ENCODE measurements around the gene CARMIL3.

CARMIL3 gene

DNA sequence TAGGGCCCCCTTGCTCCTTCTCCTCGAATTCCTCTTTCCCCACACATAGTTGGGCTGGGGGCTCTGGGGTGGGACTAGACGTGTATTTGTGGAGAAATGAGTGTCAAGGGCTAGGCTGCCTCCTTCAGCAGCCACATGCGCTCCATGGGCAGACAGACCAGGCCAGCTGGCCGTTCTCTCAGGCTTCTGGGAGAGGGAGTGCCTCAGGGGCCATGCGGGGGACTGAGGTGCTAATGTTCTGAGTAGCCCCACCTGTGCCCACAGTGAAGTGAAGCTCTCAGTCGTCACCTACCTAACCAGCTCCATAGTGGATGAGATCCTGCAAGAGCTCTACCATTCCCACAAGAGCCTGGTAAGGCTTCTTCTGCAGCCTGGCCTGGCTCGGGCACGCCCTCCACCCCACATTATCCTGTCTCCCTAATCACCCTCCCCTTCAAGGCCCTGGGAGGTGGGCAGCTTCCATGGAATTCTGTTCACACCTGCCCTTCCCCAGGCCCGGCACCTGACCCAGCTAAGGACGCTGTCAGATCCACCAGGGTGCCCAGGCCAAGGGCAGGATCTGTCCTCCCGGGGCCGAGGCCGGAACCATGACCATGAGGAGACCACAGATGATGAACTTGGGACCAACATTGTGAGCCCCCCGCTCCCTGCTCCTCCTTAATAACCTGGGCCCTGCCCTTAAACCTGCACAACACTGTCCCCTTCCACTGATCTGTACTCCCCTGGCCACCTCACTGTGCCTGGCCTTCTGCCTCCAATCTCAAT is 10.6 kb downstream of the CARMIL3 start:
- DNase-seq: no peak

- no peak for DNase-seq
Observed at GRCh38 chr14:24063263-24063836, 11.5 kb downstream of the CARMIL3 start.

DNA sequence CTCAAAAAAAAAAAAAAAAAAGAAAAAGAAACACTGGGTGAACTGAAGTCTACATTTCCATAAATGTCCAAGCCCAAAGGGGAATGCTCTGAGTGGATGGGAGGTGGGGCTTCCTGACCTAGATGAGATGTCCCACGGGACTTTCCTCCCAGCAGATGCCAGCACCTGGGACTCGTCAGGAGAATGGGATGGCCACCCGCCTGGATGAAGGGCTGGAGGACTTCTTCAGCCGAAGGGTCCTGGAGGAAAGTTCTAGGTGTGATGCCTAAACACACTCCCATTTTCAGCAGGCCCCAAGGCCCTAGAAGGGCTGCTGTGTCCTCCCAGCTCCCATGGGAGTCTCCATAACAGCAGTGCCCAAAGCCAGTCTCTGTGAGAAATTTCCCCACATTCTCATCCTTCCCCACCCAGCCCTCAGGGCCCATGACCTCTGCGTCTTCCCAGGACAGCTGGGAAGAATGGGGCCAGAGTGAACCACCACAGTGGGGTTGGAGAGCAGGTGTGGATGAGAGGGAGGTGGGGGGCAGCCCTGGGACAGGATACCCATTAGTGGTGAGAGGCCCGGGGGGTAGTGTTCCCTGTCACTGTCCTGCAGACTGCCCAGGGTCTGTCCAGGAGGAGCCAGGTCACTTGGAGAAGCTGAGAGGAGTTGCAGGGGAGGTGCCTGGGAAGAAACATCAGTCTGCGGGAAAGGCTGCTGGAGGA is 12.4 kb downstream of the CARMIL3 start:
- DNase-seq: no peak

DNA sequence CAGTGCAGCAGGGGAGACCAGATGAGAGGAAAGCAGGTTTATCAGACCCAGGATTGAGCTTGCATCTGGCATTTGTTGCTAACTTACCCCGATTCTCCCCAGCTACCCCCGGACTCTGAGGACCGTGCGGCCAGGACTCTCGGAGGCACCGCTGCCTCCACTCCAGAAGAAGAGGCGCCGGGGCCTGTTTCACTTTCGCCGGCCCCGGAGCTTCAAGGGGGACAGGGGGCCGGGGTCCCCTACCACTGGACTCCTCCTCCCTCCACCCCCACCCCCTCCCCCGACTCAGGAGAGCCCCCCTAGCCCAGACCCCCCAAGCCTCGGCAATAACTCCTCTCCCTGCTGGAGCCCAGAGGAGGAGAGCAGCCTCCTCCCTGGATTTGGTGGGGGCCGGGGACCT is 13.0 kb downstream of the CARMIL3 start:
- no peak for DNase-seq

DNA sequence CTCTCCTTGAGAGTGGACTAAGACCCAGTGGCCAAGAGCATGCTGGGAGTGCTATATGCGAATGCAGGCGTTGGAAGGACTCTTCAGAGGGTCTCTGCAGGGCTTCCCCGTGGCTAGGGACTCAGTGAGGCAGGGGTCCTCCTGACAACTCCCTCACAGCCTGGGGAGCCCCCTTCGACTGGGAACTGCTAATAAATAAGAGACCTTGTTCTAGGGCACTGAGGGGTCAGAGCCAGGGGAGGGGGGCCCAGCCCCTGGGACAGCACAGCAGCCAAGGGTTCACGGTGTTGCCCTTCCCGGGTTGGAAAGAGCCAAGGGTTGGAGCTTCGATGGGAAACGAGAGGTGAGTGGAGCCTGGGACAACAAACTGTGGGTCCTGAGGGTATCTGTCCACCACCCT is 13.6 kb downstream of the CARMIL3 start:
- no peak for DNase-seq

- no peak for DNase-seq
Observed at GRCh38 chr14:24066496-24067132, 14.8 kb downstream of the CARMIL3 start.

DNA sequence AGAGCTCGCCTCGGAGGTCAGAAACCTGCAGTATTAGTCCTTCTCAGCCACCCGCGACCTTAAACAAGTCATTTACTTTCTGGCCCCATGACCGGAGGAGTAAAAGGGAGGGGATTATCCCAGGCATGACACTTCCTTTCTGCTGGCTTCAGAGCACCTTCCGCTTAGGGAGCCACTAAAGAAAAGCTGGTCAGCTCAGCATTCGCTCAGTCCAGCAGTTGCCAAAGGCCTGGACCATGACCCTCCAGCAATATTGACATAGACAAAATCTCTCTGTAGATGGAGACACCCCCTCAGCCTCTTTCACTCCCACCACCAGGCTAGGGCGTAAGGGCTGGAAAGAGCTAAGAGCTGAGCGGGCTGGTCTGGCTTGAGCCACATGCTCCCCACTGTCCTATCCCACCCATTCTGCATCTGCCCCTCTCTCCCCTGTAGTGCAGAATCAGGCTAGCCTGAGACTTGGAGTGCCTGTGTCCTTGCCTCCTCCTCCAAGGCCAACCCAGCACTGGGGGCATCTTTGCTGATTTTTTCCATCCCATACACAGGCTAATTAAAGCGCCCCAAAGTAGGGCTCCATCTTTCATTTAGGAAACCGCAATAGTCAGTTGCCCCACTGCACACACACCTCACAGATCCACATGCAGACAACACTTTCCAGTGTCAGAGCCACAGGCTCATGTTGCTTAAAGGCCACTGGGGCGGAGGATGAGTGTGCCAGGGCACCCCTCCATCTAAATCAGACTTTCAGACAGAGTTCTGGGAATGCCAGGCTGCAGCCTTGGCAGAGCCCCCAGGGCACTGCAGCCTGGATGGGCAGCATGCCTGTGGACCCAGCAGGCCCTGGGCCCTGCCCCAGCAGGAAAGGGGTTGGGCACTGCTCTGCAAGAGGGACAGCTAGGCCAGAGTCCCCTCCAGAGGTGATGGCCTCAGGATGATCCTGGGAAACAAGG is 15.6 kb downstream of the CARMIL3 start:
- DNase-seq: peak in 24 of 56 donors; percentile 11 to 66 (median 33)

- DNase-seq: no peak
Observed at GRCh38 chr14:24068711-24069410, 17.1 kb downstream of the CARMIL3 start.

- DNase-seq: no peak
Observed at GRCh38 chr14:24069411-24069735, 17.6 kb downstream of the CARMIL3 start.

DNA sequence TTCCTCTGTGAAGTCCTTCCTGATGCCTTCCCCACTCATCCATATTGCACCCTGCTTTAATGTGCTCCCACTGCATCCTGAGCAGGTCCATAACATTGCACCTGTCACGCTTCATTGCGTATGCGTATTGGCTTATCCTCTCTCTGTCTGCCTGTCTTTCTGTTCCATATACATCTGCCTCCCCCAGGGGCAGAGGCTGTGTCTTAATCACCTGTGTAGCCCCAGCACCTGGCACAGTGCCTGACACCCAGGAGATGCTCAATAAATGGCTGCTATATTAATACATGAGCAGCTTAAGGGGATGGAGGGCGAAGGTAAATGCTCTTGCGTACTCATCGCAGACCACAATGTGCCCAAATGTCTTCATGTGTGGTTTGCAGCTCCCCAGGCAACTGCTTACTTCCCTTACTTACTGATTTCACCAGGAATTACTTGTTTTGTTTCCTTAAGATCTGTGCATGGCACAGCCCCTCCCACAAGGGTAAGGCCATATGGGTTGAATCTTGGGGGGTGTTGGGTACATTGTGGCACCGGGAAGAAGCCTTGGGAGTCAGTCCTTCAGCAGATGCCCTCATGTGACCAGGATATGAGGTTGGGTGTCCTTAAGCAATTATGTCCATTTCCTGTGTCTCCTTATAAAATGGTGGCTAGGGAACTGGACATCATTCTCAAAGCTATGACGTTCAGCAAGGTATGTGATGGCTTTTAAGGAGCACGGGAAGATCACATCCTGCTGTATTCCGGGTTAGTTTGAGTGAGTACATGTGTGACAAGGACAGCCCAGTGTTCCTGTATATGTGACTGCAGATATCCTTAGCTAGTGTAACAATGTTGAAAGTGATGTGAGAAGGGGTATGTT is 18.7 kb downstream of the CARMIL3 start:
- no peak for DNase-seq

GRCh38 chr14:24071144-24071697 is 19.4 kb downstream of the CARMIL3 start, which contains the start of gene CPNE6:
Gene CPNE6, plus strand, starts transcription at chr14:24071562. Its CDS starts 1,375 bp downstream, at chr14:24072937.
- peak in 25 of 56 donors; percentile 16 to 75 (median 43) for DNase-seq

GRCh38 chr14:24071836-24072430 is 20.1 kb downstream of the CARMIL3 start:
- DNase-seq: peak in 28 of 56 donors; percentile 19 to 74 (median 50)

DNA sequence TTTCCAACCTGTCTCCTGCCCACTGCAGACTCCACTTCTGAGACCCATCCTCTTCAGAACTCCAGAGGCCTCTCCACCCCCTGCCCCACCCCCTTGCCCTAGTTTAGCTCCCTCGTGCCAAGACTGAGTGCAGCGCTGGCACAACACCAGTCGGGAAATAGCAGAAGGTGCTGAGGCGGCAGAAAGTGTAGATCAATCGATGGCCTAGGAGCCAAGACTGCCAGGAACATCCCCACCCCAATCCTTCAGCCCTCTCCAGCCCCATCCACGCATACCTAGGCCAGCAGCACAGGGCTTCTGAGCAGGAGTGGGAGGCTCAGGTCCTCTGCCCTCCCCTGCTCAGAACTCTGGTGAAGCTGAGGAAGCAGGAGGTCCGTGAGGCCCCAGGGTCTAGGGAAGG is 20.6 kb downstream of the CARMIL3 start:
- peak in 28 of 56 donors; percentile 15 to 74 (median 49) for DNase-seq

- DNase-seq: no peak
Observed at GRCh38 chr14:24072881-24073877, 21.4 kb downstream of the CARMIL3 start.

DNA sequence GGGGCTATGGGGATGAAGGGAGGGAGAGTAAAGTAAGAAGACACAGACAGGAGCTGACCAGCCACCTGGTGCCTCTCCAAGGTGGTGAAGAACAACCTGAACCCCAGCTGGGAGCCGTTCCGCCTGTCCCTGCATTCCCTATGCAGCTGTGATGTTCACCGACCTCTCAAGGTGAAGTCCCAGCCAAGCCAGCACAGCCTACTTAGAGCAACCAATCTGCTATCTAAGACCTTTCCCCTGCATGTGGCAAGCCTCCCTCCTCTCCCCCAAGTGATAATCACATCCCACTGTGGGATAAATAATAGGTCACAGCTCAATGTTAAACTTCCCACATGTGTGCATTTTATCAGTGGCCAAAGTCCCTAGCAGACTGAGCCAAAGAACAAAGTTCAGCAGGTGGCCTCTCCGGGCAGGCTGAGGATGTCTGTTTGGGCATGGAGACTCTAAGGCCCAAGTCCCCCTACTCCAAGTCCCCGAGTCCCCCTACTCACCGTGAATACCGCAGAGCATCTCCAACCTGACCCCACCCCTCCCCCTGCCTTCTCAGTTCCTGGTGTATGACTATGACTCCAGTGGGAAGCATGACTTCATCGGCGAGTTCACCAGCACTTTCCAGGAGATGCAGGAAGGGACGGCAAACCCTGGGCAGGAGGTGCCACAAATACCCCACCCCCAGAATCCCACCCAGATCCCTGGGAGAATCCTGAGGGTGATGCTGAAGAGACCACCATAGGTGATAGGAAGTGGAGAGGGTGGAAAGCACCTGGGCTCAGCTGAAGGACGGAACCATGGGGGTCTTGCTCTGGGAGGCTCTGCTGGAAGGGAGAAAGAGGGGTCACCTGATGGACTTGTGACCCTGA is 23.0 kb downstream of the CARMIL3 start:
- no peak for DNase-seq

Data from amygdala (tissue), 56 donors.